ENCODE measurements around the gene SIRT7. TPM values are rescaled to one million over a fixed set of nuclear protein-coding genes. Genes with fewer than 3 reads are reported as not detected.

The SIRT7 gene
- total RNA-seq, 1 experiment from 2014 or later, result 19.6 TPM

DNA sequence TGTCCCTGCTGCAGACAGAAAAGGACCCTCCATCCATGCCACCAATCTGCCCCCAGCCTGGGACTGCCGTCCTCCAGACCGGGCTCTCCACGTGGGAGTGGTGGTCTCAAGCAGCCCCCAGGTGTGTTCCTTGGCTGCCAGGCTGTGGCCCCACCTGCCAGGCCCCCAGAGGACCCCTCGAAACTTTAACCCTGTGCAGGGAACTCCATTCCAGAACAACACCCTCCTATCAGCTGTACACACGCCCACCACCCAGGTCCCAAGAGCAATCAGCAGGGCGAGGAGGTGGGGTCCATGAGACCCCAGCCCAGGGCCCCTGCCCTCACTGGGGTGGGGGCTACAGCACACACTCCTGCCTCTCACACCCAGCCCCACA is 17.7 kb upstream of the SIRT7 start:
- Histone ChIP-seq H3K79me2 (ENCODE audit: low read length) (no peaks in the 10 kb centered on the region), H2AFZ (ENCODE audit: low read length) (no peak overlapping the region), H3K27me3 (ENCODE audit: low read length) (no peaks in the 10 kb centered on the region), H4K20me1 (ENCODE audit: insufficient read depth, low read depth, low read length) (no peaks in the 10 kb centered on the region), H3K9me2 (replicated peaks; ENCODE audit: insufficient read depth, low read length) (no peaks in the 10 kb centered on the region), H3K9ac (ENCODE audit: low read length) (no peak overlapping the region), H3K4me2 (ENCODE audit: low read depth, low read length, poor library complexity, severe bottlenecking) (no peak overlapping the region), H3K27ac (ENCODE audit: low read length) (no peak overlapping the region), H3K4me3 (ENCODE audit: low read length) (no peak overlapping the region), H3K36me3 (ENCODE audit: insufficient read depth, low read length) (no peaks in the 10 kb centered on the region), H3K4me1 (ENCODE audit: low read length) (no peaks in the 10 kb centered on the region), H3K9me3 (ENCODE audit: low read length) (no peaks in the 10 kb centered on the region)
- no peak for DNase-seq

DNA sequence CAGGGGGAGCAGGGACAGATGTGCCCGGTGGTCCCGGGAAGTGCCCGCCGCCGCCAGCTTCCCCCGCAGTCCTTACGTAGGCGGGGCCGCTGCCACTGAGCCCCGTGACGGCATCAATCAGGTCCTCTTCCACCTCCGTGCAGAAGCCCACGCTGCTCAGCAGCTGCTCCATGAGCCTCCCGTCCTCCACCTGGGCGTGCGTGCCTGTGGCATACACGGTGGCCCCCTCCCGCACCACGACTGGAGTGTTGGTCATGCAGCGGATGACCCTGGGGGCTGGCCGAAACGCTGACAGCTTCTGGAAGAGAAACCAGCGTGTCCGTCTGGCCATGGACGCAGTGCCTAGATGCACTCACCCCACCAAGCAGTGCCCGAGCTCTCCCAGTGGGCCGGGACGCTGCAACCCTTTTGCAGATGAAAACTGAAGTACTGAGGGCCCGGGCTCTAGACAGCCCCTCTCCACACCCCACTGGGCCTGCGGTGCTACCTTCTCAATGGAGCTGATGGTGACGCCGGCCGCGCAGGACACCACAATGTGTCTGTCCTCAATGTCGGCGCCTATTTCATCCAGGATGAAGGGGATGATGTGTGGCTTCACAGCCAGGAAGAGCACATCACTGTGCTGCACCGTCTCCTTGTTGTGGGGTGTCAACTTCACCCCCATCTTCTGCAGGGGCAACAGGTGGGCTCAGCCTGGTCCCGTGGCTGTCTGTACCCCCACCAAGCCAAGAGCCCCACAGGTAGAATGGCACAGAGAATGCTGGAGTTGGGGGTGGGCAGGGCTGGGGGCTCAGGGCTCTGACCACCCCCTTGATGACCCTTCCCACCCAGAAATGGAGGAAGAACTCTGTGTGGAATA is 17.1 kb upstream of the SIRT7 start:
- H3K4me2 ChIP-seq (ENCODE audit: low read depth, low read length, poor library complexity, severe bottlenecking), result no peak overlapping the region
- H2AFZ ChIP-seq (ENCODE audit: low read length), result no peak overlapping the region
- H3K9me3 ChIP-seq (ENCODE audit: low read length), result no peaks in the 10 kb centered on the region
- H3K27ac ChIP-seq (ENCODE audit: low read length), result no peak overlapping the region
- H3K4me3 ChIP-seq (ENCODE audit: low read length), result no peak overlapping the region
- no peaks in the 10 kb centered on the region for H3K27me3 ChIP-seq (ENCODE audit: low read length)
- no peak for DNase-seq
- no peaks in the 10 kb centered on the region for H3K9me2 ChIP-seq (replicated peaks; ENCODE audit: insufficient read depth, low read length)
- H4K20me1 ChIP-seq (ENCODE audit: insufficient read depth, low read depth, low read length), result no peaks in the 10 kb centered on the region
- no peaks in the 10 kb centered on the region for H3K36me3 ChIP-seq (ENCODE audit: insufficient read depth, low read length)
- H3K9ac ChIP-seq (ENCODE audit: low read length), result no peak overlapping the region
- H3K4me1 ChIP-seq (ENCODE audit: low read length), result no peaks in the 10 kb centered on the region
- no peaks in the 10 kb centered on the region for H3K79me2 ChIP-seq (ENCODE audit: low read length)

DNA sequence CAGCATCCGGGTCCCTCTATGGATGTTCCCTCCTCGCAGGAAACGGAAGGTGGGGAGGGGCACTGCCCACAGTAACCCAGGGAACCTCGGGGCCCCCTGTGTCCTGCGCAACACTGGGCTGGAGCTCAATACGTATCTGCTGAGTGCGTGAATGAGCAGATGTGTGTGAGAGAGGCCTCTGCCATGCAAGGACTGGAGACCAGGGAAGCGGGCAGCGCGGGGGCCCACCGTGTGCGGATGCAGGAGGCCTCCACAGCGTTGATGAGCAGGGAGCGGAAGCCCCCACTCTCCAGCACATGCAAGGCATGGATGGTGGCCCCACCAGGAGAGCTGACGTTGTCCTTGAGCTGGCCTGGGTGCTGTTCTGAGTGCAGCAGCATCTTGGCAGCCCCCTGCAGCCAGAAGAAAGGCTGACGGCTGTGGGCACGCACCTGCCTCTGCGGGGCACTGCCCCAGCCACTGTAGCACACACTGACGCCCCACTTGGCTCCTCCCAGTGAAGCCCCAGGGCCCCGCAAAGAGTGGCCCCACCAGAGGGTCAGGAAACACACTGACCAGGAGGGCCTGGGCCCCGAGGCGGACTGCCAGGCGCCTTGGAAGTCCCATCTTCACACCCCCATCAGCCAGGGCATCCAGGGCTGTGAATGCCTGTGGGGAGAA is 16.3 kb upstream of the SIRT7 start:
- no peak for DNase-seq
- Histone ChIP-seq H3K36me3 (ENCODE audit: insufficient read depth, low read length) (no peaks in the 10 kb centered on the region), H3K9ac (ENCODE audit: low read length) (no peak overlapping the region), H2AFZ (ENCODE audit: low read length) (no peak overlapping the region), H3K9me2 (replicated peaks; ENCODE audit: insufficient read depth, low read length) (no peaks in the 10 kb centered on the region), H3K9me3 (ENCODE audit: low read length) (no peaks in the 10 kb centered on the region), H3K27ac (ENCODE audit: low read length) (no peak overlapping the region), H3K27me3 (ENCODE audit: low read length) (no peaks in the 10 kb centered on the region), H3K4me3 (ENCODE audit: low read length) (no peak overlapping the region), H3K4me2 (ENCODE audit: low read depth, low read length, poor library complexity, severe bottlenecking) (no peak overlapping the region), H4K20me1 (ENCODE audit: insufficient read depth, low read depth, low read length) (no peaks in the 10 kb centered on the region), H3K4me1 (ENCODE audit: low read length) (no peaks in the 10 kb centered on the region), H3K79me2 (ENCODE audit: low read length) (no peaks in the 10 kb centered on the region)

DNA sequence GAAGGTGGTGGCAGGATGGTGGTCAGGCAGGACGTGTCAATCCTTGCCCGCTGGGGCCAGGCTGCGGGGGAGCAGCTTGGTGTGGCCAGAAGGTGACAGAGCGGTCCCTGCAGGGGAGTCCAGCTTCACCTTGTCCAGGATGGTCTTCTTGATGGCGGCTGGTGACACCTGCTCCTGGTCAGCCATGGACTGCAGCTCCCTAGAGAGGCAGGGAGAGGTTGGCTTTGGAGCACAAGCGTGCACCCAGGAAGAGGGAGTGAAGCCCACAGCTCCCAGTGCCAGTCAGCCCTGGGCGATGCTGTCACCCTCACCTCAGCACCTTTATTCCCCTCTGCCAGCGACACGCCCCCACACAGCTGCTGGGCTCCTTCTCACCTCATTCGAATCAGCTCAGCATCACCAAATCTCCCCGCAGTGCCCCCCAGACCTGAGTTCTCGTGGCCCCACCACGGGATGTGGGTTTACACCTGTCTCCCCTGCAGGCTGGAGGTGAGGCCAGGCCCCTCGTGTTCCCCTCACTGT is 15.3 kb upstream of the SIRT7 start:
- H3K27ac ChIP-seq (ENCODE audit: low read length), result no peak overlapping the region
- no peaks in the 10 kb centered on the region for H3K79me2 ChIP-seq (ENCODE audit: low read length)
- no peak for DNase-seq

DNA sequence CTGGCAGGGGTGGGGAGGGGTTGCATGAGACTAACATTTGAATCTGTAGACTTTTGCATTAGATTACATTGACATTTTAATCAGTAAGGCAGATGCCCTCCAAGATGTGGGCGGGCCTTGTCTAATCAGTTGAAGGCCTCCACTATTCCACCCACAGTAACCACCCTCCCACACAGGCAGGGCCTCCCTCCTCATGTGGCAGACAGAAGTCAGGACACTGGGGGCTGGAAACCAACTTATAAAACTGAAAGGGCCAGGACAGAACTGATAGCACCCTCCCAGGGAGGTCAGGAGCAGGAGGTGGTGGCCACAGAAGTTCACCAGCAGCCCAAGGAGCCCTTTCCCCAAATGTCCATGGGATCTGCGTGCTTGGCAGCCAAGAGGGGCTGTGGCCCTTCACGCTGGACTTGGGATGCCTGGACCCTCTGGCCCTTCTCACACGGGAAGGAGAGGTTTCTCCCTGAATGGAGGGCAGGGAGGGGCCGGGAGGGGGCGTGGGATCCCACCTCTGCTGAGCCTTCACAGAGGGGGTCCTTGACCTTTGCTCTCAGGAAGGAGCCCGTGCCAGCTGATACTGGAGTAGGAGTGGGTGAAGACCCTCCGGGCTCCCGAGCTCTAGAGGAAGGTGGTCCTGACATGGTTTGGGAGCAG is 14.5 kb upstream of the SIRT7 start:
- Histone ChIP-seq H3K9me3 (ENCODE audit: low read length) (no peaks in the 10 kb centered on the region), H3K27me3 (ENCODE audit: low read length) (no peaks in the 10 kb centered on the region)

More for the DNA sequence above, 15.3 kb upstream of the SIRT7 start:
- H3K9ac ChIP-seq (ENCODE audit: low read length), result no peak overlapping the region
- H3K9me2 ChIP-seq (replicated peaks; ENCODE audit: insufficient read depth, low read length), result no peaks in the 10 kb centered on the region
- peaks cover 5% of the 10 kb centered on the region for H3K4me1 ChIP-seq (ENCODE audit: low read length)
- H3K4me2 ChIP-seq (ENCODE audit: low read depth, low read length, poor library complexity, severe bottlenecking), result no peak overlapping the region
- H3K36me3 ChIP-seq (ENCODE audit: insufficient read depth, low read length), result no peaks in the 10 kb centered on the region
- H3K9me3 ChIP-seq (ENCODE audit: low read length), result no peaks in the 10 kb centered on the region
- H2AFZ ChIP-seq (ENCODE audit: low read length), result no peak overlapping the region
- H3K27me3 ChIP-seq (ENCODE audit: low read length), result no peaks in the 10 kb centered on the region
- H4K20me1 ChIP-seq (ENCODE audit: insufficient read depth, low read depth, low read length), result no peaks in the 10 kb centered on the region
- no peak overlapping the region for H3K4me3 ChIP-seq (ENCODE audit: low read length)

DNA sequence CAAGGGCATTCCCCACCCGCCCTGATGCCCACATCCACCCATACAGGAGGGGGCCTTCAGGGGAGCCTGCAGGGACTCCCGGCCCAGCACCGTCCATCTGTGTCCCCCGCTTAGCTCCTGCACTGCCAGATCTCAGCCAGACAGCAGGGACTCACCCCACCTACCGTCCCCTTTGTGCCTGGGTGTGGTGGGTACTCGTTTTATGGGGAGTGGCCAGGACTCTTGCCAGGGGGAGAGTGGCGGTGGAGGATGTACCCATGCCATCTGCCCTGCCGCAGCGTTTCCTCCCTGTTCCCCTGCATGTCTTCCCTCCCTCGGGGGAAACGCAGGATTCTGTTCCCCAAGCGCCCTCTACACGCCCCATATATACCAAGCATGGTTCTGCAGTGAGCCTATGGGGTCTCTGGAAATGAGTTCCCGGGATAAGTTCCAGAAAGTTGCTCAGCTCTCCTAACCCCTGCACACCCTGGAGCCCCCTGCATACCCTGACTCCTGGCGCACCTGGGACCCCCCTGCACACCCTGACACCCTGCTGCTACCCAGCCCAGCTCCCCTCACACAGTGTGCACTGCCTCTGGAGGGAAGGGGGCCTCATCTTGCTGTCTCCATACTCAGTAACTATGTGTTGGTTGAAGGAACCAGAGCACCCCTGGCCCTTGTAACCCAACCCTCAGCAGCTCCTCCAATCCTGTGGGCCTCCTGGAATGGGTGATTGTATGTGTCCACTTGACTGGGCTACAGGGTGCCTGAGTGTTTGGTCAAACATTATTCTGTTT is 13.8 kb upstream of the SIRT7 start:
- Histone ChIP-seq H3K36me3 (ENCODE audit: insufficient read depth, low read length) (no peaks in the 10 kb centered on the region), H3K27ac (ENCODE audit: low read length) (no peak overlapping the region), H2AFZ (ENCODE audit: low read length) (no peak overlapping the region), H3K4me3 (ENCODE audit: low read length) (no peak overlapping the region), H3K9me2 (replicated peaks; ENCODE audit: insufficient read depth, low read length) (no peaks in the 10 kb centered on the region), H3K79me2 (ENCODE audit: low read length) (peaks cover 4% of the 10 kb centered on the region), H3K27me3 (ENCODE audit: low read length) (no peaks in the 10 kb centered on the region), H3K4me1 (ENCODE audit: low read length) (peaks cover 8% of the 10 kb centered on the region), H3K9me3 (ENCODE audit: low read length) (no peaks in the 10 kb centered on the region), H3K4me2 (ENCODE audit: low read depth, low read length, poor library complexity, severe bottlenecking) (no peak overlapping the region), H3K9ac (ENCODE audit: low read length) (no peak overlapping the region), H4K20me1 (ENCODE audit: insufficient read depth, low read depth, low read length) (no peaks in the 10 kb centered on the region)
- no peak for DNase-seq

More for the DNA sequence above, 14.5 kb upstream of the SIRT7 start:
- H3K79me2 ChIP-seq (ENCODE audit: low read length), result no peaks in the 10 kb centered on the region
- no peaks in the 10 kb centered on the region for H4K20me1 ChIP-seq (ENCODE audit: insufficient read depth, low read depth, low read length)
- no peak overlapping the region for H3K9ac ChIP-seq (ENCODE audit: low read length)
- no peak overlapping the region for H3K4me2 ChIP-seq (ENCODE audit: low read depth, low read length, poor library complexity, severe bottlenecking)
- no peak overlapping the region for H3K4me3 ChIP-seq (ENCODE audit: low read length)
- H3K27ac ChIP-seq (ENCODE audit: low read length), result no peak overlapping the region
- no peak for DNase-seq
- no peaks in the 10 kb centered on the region for H3K9me2 ChIP-seq (replicated peaks; ENCODE audit: insufficient read depth, low read length)
- no peaks in the 10 kb centered on the region for H3K36me3 ChIP-seq (ENCODE audit: insufficient read depth, low read length)
- H3K4me1 ChIP-seq (ENCODE audit: low read length), result peaks cover 8% of the 10 kb centered on the region
- H2AFZ ChIP-seq (ENCODE audit: low read length), result no peak overlapping the region

DNA sequence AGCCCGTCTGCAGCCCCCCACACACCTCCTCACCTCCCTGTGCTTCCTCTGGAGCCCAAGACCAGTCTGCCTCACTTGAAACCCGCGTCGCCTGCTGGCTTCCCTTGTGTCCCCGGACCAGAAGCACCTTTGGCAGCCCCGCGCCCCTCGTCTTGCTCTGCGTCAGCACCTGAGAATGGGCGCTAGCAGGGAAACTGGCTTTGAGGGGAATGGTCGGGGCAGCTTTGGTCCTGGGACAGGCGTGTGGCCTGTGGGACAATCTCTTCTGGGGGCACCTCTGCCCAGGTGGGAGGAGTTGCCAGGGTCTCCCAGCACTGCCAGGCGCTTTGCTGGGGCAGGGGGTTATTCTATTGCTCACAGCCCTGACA is 13.2 kb upstream of the SIRT7 start:
- no peak overlapping the region for H3K4me3 ChIP-seq (ENCODE audit: low read length)
- no peak overlapping the region for H3K9ac ChIP-seq (ENCODE audit: low read length)
- no peaks in the 10 kb centered on the region for H3K9me2 ChIP-seq (replicated peaks; ENCODE audit: insufficient read depth, low read length)
- H3K4me1 ChIP-seq (ENCODE audit: low read length), result peaks cover 11% of the 10 kb centered on the region
- no peaks in the 10 kb centered on the region for H3K9me3 ChIP-seq (ENCODE audit: low read length)
- peaks cover 2% of the 10 kb centered on the region; the same call in 1 of the 2 replicates for H4K20me1 ChIP-seq (ENCODE audit: insufficient read depth, low read depth, low read length)
- no peak overlapping the region for H3K27ac ChIP-seq (ENCODE audit: low read length)
- no peaks in the 10 kb centered on the region for H3K36me3 ChIP-seq (ENCODE audit: insufficient read depth, low read length)
- no peak for DNase-seq
- H2AFZ ChIP-seq (ENCODE audit: low read length), result no peak overlapping the region
- H3K27me3 ChIP-seq (ENCODE audit: low read length), result no peaks in the 10 kb centered on the region
- peaks cover 10% of the 10 kb centered on the region for H3K79me2 ChIP-seq (ENCODE audit: low read length)
- H3K4me2 ChIP-seq (ENCODE audit: low read depth, low read length, poor library complexity, severe bottlenecking), result no peak overlapping the region
